Progenitor cell of endocrine pancreas (in vitro differentiated cells): ENCODE measurements around the gene CCNI2. TPM values are rescaled to one million over a fixed set of nuclear protein-coding genes. Genes with fewer than 3 reads are reported as not detected.

Experiments used
- DNase-seq: peaks from one replicate; pipeline ENCODE4 v3.0.0; 2021; ENCODE audit warnings: low spot score; ENCODE audit not compliant: unreplicated experiment
- H3K27ac Mint-ChIP-seq: 2 replicates; pipeline ENCODE4 v1.8.0; 2021; ENCODE audit warnings: mild to moderate bottlenecking, moderate library complexity, mixed read lengths
- H3K27me3 Mint-ChIP-seq: 2 replicates; pipeline ENCODE4 v1.8.0; 2021; ENCODE audit warnings: mixed read lengths
- H3K36me3 Mint-ChIP-seq: 2 replicates; pipeline ENCODE4 v1.8.0; 2022; ENCODE audit warnings: mixed read lengths; ENCODE audit not compliant: insufficient read depth
- H3K4me1 Mint-ChIP-seq: 2 replicates; pipeline ENCODE4 v1.8.0; 2021; ENCODE audit warnings: low read depth, mixed read lengths
- H3K4me3 Mint-ChIP-seq: 2 replicates; pipeline ENCODE4 v1.8.0; 2021; ENCODE audit warnings: low read depth, mild to moderate bottlenecking, moderate library complexity, mixed read lengths
- H3K9me3 Mint-ChIP-seq: 2 replicates; pipeline ENCODE4 v1.8.0; 2021; ENCODE audit warnings: low read depth, mixed read lengths
- total RNA-seq: library from RNA; stranded (reverse); gene quantifications from 2 replicates; pipeline ENCODE4 v1.2.1, GENCODE V29; 2021
- TF ChIP-seq, protein P1 (sequence below): fragments of 200-600 bp; sonication (generic); IDR thresholded peaks from one replicate; pipeline ENCODE4 v1.5.0; 2021; ENCODE audit warnings: antibody characterized with exemption, mild to moderate bottlenecking; ENCODE audit not compliant: unreplicated experiment

The CCNI2 gene
- total RNA-seq, 1 donor from 2014 or later, result 0.36 TPM

GRCh38 chr5:132760049-132760420 is 12.8 kb downstream of the CCNI2 start:
- no peaks in the 10 kb centered on the region for H3K27me3 Mint-ChIP-seq
- DNase-seq, result no peak
- no peaks in the 10 kb centered on the region for H3K4me1 Mint-ChIP-seq
- no peak overlapping the region for H3K27ac Mint-ChIP-seq
- TF ChIP-seq, protein P1, sequence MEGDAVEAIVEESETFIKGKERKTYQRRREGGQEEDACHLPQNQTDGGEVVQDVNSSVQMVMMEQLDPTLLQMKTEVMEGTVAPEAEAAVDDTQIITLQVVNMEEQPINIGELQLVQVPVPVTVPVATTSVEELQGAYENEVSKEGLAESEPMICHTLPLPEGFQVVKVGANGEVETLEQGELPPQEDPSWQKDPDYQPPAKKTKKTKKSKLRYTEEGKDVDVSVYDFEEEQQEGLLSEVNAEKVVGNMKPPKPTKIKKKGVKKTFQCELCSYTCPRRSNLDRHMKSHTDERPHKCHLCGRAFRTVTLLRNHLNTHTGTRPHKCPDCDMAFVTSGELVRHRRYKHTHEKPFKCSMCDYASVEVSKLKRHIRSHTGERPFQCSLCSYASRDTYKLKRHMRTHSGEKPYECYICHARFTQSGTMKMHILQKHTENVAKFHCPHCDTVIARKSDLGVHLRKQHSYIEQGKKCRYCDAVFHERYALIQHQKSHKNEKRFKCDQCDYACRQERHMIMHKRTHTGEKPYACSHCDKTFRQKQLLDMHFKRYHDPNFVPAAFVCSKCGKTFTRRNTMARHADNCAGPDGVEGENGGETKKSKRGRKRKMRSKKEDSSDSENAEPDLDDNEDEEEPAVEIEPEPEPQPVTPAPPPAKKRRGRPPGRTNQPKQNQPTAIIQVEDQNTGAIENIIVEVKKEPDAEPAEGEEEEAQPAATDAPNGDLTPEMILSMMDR, result no peak
- H3K4me3 Mint-ChIP-seq, result no peak overlapping the region
- peaks cover 18% of the 10 kb centered on the region for H3K36me3 Mint-ChIP-seq
- no peaks in the 10 kb centered on the region for H3K9me3 Mint-ChIP-seq

- DNase-seq, result no peak
- Mint-ChIP-seq H3K4me3 (no peak overlapping the region), H3K4me1 (no peaks in the 10 kb centered on the region), H3K9me3 (no peaks in the 10 kb centered on the region), H3K27me3 (no peaks in the 10 kb centered on the region), H3K36me3 (peaks cover 17% of the 10 kb centered on the region), H3K27ac (no peak overlapping the region)
- TF ChIP-seq, protein P1, result no peak
These were observed 13.5 kb downstream of the CCNI2 start for GRCh38 chr5:132760601-132761317.

- H3K9me3 Mint-ChIP-seq, result no peaks in the 10 kb centered on the region
These were observed 14.4 kb downstream of the CCNI2 start for GRCh38 chr5:132761321-132762240.

DNA sequence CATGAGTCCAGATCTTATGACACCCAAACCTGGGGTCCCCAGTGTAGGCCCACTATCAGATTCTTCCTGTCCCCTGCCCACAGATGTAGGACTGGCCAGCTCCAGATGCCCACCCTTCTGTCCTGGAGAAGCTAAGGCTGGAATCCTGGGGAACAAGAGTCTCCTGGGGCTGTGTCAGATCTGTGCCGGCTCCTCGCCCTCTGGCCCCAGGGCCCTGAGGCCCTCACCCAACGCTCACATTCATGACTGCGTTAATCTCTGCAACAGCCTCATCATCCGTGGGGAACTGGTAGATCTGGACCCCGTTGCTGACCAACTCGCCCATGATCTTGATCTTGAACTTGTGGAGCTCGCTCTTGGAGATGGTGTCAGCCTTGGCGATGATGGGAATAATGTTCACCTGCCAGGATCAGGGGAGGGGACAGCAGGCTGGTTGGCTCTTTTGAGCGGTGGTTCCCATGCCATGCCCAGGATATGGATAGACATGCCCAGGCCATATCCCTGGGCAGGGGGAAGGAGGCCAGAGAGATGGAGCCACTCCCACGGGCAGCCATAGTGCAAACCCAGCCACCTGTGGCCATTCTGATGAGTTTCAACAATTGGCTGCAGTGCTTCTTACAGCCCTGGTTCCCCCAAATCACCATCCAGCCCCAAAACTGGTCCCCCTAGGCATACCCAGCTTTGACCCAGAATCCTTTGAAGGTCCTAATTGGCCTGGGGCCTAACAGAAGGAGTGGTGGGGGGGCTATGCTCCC is 15.2 kb downstream of the CCNI2 start:
- H3K4me1 Mint-ChIP-seq, result no peaks in the 10 kb centered on the region
- peaks cover 16% of the 10 kb centered on the region for H3K36me3 Mint-ChIP-seq
- H3K27ac Mint-ChIP-seq, result no peak overlapping the region
- DNase-seq, result no peak
- H3K9me3 Mint-ChIP-seq, result no peaks in the 10 kb centered on the region
- no peak overlapping the region for H3K4me3 Mint-ChIP-seq
- TF ChIP-seq, protein P1, result no peak
- no peaks in the 10 kb centered on the region for H3K27me3 Mint-ChIP-seq

More at GRCh38 chr5:132761321-132762240, 14.4 kb downstream of the CCNI2 start:
- no peak overlapping the region for H3K27ac Mint-ChIP-seq
- peaks cover 16% of the 10 kb centered on the region for H3K36me3 Mint-ChIP-seq
- TF ChIP-seq, protein P1, result no peak
- H3K27me3 Mint-ChIP-seq, result no peaks in the 10 kb centered on the region
- no peak overlapping the region for H3K4me3 Mint-ChIP-seq
- no peaks in the 10 kb centered on the region for H3K4me1 Mint-ChIP-seq
- no peak for DNase-seq
